ENCODE results near the gene UTP20. TPM values are rescaled to one million over a fixed set of nuclear protein-coding genes. Genes with fewer than 3 reads are reported as not detected.
A peak's percentile ranks its signal among the peaks of the same experiment; 100 is the strongest.

Gene UTP20
- 10 to 100 TPM; 17.7 to 18.9 (median 17.9) TPM for polyA plus RNA-seq (ENCODE audit: insufficient read length in 3 of 3)

DNA sequence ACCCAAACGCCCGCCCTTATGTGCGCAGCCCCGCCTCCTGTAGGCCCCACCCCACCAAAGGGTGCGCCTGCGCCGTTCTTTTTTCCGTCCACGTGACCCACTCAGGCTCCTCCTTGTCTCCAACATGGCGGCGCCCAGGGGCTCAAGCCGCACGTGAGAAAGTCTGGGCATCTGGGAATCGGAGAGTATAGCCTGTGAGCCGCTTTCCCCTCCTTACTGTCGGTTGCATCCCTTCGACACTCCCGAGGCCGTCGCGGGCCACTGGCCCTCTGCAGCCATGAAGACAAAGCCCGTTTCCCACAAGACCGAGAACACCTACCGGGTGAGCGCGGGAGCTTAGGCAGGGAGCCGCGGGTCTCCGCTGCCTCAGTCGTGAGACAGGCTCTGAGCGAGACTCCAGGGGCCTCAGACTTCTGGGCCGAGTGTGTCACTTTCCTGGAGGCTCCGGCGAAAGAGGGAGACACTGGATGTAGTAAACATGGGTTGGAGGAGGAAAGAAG is at the start of gene UTP20:
UTP20 (plus strand) TSS at position 100 of the 500 bp plus-strand sequence; CDS start at position 278, 178 bp downstream.
- DNase-seq (ENCODE audit: low read depth in 3 of 3, low spot score in 2 of 3), result peak; percentile 80 to 87 (median 82)

DNA sequence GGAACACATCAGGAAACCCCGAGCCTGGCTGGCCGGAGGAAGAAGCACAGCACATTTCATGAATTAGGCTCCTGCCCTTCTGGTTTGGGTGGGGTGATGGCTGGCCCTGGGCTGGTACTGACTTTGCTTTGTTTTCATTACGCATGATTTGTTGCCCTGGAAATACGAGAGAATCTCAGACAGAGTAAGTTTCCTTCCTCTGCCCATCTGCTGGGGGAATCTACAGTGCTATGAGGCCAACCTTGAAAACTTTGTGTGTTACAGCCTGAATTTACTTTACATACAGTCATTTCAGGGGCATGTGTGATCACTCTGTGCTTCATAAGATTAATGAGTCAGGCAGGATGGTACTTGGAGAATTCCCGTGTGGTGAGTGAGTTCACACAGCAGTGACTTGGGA is 49.4 kb upstream of the UTP20 start:
- DNase-seq (ENCODE audit: low read depth in 3 of 3, low spot score in 2 of 3), result no peak

DNA sequence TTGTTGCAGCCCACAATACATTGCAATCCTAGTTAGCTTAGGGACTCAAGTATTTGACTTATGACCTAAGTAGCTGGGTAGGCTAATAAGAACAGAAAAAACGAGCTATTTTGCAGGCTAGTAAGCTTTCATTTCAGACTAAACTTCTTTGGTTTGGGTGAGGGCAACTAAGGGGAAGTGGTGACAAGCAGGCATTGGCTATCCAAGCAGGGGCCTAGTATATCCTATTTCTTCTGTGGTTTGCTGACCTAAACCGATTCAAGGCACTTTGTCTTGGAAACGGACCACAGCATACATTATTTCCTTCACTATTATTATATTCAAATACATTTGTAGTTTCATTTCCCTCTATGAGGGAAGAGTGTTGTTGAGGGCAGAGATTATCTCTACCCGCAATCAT is 48.3 kb upstream of the UTP20 start:
- no peak for DNase-seq (ENCODE audit: low read depth in 3 of 3, low spot score in 2 of 3)

DNA sequence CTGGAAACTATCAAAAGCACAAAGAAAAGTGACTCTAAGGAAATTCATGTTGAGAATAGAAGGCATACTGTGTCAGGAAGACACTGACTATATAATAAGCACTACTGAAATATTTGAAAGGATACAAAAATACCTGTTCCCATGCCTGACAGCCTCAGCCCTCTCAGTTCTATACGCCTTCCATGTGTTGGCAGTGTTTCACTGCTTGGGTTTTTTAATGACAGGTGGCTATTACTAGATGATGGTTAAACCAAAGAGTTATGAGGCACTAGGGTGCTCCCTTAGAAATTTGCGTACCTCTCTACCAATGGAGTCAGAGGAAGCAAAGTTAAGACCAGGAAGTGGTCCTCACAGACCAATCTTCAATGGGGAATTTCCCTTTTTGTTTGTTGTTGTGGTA is 44.2 kb upstream of the UTP20 start:
- no peak for DNase-seq (ENCODE audit: low read depth in 3 of 3, low spot score in 2 of 3)

DNA sequence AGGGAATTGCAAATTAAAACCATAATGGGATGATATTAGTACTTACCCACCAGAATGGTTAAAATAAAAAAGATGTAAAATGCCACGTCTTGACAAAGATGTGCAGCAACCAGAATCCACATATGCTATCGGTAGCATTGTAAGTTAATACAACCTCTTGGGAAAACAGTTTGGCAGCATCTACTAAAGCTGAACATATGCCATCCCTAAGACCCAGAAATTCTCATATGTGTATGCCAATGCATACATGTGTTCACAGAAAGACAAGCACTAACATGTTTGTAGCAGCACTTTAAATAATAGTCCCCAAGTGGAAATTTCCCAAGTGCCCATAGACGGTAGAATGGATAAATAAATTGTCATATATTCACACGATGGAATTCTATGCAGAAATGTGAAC is 41.6 kb upstream of the UTP20 start:
- DNase-seq (ENCODE audit: low read depth in 3 of 3, low spot score in 2 of 3), result no peak

DNA sequence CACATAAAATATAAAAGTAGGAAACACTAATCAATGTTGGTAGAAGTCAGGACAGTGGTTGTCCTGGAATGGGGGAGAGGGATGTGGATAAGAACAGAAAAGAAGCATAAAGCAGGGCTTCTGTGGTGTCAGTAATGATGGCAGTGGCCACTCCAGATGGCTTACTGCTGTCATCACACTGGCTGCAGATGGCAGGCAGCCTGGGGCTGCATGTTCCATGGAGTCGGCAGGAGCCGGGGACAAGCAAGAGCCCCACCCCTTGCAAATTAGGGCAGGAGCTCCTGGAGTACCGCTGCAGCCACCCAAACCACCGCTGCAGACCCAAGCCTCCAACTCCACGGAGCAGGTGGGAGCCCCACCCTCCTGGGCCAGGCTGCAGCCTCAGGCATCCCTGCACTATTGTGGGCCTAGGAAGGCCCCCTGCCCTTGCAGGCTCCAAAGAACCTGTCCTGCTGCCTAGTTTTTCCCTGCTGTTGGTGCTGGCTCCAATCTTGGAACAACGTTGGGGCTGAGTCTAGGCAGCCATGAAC is 41.0 kb upstream of the UTP20 start:
- DNase-seq (ENCODE audit: low read depth in 3 of 3, low spot score in 2 of 3), result no peak

DNA sequence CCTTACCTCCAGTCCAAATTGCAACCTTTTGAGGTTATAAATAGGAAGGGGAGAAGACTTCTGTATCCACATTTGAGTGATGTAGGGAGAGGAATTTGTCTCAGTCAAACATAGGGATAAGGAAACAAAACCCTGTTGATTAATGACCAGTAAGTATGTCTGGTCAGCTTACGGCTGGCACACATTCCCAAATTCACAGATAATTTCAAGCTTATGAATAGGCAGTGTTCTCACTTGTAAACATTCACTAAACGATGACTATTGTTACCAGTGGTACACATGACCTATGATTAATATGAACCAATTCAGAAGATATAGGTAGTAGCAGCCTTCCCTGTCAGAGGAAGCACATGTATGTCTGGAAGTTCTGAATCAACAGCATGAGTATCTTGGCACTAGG is 36.8 kb upstream of the UTP20 start:
- no peak for DNase-seq (ENCODE audit: low read depth in 3 of 3, low spot score in 2 of 3)

DNA sequence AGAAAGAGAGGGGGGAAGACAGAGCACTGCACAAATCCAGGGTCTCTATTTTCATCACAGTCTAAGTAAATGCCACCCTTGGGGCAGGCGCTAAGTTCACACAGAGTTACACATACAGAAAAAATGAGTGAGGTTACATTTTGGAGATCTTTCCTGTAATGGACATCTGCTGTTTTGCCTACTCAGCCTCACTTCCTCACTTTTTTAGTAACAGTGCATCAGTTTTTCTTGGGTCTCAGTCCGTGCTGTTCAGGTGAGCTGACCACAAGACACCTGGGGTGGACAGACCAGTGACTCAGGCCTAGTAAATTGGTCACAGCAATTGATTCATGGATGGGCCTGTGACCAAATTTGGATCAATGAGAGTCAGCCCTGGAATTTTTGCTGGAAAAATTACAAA is 36.3 kb upstream of the UTP20 start:
- no peak for DNase-seq (ENCODE audit: low read depth in 3 of 3, low spot score in 2 of 3)

DNA sequence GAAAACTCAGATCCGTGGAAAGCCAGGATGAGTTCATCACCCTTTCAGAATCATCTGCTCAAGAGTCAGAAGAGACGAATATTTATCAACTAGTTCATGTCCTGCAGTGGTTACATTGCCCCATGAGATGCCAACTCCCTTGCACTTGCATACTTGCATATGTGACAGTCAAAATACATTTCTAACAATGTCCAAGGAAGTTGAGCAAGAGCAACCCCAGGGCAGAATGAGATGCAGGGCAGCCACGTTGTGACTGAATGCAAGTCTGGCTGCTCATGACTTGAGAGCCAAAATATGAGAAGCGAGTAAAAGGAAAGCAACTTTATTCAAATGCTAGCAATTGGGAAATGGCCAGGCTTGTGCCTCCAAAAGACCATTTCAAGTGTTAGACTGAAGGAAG is 23.6 kb upstream of the UTP20 start:
- DNase-seq (ENCODE audit: low read depth in 3 of 3, low spot score in 2 of 3), result no peak

DNA sequence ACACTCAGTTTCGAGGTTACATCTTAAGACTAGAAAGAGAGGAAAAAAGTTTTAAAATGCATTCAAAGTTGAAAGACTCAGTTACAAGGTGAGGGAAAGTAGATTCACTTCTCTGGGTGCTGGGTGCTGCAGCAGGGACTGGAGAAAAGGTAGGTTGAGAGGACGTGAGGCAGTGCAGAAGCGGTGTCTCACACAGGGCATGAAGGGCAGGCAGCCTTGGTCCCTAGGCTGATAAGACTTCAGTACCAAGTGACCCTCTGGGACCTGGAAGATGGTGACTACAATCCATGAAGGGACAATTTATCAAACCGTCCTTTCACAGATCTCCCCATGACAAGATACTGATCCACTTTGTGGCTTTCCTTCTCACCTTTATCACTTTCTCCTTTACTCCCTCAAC is 22.5 kb upstream of the UTP20 start:
- no peak for DNase-seq (ENCODE audit: low read depth in 3 of 3, low spot score in 2 of 3)

DNA sequence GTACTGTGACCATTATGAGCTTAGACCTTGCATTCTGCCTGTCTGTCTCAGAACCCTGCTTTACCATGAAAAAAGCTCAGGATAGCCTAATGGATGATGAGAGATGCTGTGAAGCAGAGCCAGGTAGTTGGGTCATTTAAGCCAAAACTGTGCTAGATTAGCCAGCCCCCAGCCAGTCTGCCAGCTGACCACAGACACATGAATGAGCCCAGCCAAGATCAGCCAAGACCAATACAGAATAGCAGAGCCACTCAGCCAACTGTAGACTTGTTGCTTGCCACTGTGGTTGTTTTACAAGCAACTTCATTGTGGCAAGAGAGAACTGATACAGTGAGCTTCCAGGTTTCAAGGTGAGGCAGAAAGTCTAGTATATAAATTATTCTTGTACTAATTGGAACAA is 12.8 kb upstream of the UTP20 start:
- no peak for DNase-seq (ENCODE audit: low read depth in 3 of 3, low spot score in 2 of 3)

DNA sequence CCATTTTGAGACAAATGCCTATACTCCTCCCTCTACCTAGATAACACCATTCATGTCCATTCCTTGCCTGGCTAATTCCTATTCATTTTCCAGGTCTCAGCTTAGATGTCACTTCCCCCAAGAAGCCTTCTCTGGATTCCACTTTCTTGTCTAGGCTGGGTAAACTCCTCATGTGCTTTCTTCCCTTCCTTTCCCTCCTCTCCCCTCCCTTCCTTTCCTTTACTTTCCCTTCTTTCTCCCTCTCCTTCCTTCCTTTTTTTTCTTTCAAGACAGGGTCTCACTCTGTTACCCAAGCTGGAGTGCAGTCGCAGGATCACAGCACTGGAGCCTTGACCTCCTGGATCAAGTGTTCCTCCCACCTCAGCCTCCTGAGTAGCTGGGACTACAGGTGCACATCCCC is 3.5 kb upstream of the UTP20 start:
- no peak for DNase-seq (ENCODE audit: low read depth in 3 of 3, low spot score in 2 of 3)

DNA sequence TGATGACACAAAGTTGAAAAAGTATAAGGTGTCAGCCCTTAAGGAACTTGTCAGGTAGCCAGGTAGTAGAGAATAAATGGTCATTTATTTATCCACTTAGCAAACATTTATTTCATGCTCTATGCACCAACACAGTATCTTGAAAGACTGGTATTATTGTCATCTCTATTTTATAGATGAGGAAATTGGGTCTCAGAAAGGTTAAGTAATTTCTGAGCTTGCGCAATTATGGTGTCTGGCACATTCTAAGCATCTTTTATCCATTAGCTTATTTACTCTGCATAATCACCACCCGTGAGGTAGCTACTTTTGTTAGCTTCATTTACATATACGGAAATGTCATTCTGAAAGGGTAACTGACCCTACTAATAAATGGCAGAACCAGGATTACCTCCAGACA is 2.5 kb upstream of the UTP20 start:
- no peak for DNase-seq (ENCODE audit: low read depth in 3 of 3, low spot score in 2 of 3)

DNA sequence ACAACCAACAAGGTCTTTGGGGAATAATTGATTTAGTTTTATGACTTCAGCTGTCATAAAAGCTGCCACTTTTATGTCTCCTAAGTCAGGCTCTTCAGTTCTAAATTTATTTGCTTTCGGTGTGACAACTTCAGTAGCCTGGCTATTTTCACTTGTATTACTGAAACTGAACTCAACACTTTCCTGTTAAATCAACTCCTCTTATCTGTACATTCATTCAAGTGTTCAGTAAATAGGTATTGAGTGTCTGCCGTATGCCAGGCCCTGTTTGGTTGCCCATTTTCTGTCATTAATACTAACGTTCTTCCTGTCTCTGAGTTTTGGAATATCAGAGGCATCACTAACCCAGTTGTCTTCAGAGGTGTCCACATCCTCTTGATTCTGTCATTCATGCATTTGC is 7.5 kb downstream of the UTP20 start:
- DNase-seq (ENCODE audit: low read depth in 3 of 3, low spot score in 2 of 3), result no peak

DNA sequence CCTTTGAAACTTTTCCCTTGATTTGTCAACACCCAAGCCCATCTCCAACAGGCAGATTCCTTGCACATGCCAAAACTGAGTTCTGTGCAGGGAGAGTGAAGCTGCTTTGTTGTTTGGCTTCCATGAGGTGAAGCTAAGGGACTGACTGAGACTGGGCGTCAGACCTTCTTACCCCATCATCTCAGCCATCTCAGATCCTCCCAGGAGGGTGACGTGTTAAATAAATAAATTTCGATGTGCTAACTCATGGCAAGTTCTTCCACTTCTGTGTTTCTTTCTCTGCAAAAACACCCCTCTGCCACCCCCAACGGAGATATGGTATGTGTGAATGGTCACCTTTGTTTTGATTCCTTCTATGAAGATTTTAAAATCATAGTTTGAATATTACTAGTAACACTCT is 17.8 kb downstream of the UTP20 start:
- no peak for DNase-seq (ENCODE audit: low read depth in 3 of 3, low spot score in 2 of 3)

DNA sequence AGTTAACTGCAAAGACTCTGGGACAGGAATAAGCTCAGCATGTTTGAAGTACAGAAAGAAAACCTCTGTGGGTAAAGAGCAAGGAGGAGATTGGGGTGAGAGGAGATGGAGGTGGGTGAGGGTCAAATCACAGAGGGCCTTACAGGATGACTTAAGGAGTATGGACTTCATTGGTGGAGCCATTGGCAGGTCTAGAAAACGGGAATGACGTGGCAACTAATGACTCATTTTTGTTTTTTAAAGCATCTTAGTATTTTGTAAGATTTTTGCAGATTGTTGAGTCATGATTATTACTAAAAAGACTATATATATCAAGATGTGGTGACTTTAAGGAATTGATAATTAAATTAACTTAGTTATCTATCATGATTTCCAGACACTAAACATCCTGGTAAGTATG is 18.5 kb downstream of the UTP20 start:
- no peak for DNase-seq (ENCODE audit: low read depth in 3 of 3, low spot score in 2 of 3)

DNA sequence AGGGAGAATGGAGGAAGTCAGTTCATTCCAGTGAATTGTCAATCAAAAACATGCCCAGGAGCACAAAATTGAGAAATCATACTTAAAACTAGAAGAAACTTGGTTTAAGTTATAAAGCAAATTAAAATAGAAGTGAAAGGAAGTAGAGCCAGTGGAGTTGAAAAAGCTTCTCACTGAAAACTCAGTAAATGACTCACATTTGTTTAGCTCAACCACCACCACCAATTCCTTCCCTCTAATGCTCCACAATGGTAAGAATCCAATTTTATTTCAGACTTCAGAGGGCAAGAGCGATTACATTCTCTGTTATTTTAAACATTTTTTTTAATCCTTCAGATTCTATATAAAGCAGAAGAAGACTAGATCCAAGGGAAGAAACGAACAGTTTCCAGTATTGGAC is 19.4 kb downstream of the UTP20 start:
- no peak for DNase-seq (ENCODE audit: low read depth in 3 of 3, low spot score in 2 of 3)

DNA sequence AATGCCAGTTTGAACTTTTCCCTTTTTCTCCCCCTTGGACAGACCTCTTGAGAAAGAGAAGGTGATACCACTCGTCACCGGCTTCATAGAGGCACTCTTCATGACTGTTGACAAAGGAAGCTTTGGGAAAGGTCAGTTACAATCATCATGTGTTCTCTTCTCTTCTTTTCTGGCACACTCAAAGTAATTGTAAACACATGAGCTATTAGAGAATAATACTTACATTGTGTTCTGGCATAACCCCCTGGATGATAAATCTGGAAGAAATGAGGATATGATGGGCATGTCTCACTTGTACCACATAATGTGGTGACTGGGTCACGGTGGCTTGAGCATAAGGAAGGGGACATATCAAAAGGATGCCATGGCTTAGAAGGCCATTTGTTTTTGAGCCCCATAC is 20.0 kb downstream of the UTP20 start:
- DNase-seq (ENCODE audit: low read depth in 3 of 3, low spot score in 2 of 3), result no peak

DNA sequence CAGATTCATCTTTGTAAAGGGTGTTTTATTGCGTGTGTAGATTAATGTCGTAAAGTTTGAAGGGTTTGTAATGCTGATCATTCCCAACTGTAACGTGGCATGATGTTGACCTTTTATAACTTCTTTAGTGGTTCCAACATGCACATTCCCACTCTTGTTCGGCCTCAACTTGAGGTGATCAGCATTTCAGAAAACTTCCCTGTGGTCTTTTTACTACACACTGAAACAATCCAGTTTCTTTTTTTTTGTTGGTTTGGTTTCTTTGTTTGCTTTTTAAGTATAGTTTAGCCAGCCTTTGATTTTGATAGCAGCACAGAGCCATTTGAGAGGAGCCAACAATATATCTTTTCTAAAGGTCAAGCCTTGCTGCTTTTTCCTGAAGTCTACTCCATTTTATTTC is 22.8 kb downstream of the UTP20 start:
- peak in 1 of 3 donors; percentile 23 for DNase-seq (ENCODE audit: low read depth in 3 of 3, low spot score in 2 of 3)

DNA sequence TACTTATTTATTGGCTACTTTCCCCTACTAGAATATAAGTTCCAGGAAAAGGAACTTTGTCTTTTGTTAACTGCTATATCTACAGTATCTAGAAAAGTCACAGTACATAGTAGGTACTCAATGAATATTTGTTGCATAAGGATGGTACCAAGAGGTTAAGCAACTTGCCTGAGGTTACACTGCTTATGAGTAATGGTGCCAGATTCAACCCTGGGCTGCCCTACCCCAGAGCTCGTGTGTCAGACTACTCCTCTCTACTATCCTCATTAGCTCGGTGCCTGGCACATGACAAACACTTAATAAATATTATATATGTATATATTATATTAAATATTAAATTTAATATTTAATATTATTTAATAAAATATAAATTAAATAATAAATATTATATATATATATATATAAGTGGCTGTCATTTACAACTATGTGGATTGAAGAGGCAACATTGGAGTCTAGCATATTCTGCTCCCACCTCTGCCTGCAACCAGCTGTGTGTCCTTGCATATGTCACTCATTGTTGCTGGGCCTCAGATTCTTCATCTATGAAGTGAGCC is 25.4 kb downstream of the UTP20 start:
- DNase-seq (ENCODE audit: low read depth in 3 of 3, low spot score in 2 of 3), result no peak

DNA sequence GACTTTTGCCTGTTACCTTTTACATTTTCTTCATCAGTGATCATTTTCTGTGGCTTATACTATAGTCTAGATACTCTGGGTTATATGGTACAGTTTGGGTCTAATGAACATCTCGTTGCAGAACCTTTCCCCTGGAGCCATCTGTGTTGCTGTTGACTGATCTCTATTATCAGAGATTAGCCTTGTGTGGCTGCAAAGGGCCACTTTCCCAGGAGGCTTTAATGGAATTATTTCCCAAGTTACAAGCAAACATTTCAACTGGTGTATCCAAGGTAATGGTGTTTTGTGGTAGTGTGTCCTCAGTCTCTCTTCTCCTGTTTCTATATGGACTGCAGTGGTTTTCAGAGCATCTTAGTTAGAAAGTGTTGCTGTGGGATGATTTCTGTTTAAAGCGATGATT is 25.9 kb downstream of the UTP20 start:
- DNase-seq (ENCODE audit: low read depth in 3 of 3, low spot score in 2 of 3), result no peak

DNA sequence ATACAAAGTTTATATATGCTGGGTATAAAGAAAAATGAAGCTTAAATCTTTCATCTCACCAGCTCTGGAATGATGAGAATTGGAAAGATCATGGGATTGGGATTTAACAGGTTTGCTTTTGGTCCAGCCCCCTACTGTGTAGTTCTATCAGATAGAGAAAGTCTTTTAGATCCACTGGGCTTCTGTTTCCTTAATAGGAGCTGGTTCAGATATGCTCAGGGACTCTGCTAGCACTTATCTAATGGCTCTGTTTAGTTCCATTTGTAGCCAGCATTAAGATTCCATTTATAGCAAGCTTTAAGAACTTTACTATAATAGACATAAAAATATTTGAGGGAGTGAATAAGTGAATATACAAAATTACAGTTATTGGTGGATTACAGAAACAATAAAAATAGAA is 42.6 kb downstream of the UTP20 start:
- no peak for DNase-seq (ENCODE audit: low read depth in 3 of 3, low spot score in 2 of 3)

DNA sequence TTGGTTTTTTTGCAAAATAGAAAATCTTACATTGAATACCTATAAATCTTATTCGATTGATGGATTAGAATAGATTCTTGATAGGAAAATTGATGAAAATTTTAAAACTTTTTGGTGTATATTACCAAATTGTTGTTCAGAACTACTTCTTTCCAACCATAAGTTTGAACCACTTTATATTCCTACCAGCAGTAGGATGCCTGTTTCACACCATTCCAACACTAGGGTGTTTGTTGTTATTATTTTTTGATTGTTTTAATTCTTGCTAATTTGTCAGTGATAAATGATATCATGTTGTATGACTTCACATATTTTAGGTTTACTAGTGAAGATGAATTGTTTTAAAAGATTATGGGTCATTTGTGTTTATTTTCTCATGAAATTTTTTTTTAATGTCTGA is 43.4 kb downstream of the UTP20 start:
- no peak for DNase-seq (ENCODE audit: low read depth in 3 of 3, low spot score in 2 of 3)
